ENCODE data around the gene CAMTA1. TPM values are rescaled to one million over a fixed set of nuclear protein-coding genes. Genes with fewer than 3 reads are reported as not detected.

CAMTA1 gene
- total RNA-seq, 1 donor from 2014 or later = 160 TPM

DNA sequence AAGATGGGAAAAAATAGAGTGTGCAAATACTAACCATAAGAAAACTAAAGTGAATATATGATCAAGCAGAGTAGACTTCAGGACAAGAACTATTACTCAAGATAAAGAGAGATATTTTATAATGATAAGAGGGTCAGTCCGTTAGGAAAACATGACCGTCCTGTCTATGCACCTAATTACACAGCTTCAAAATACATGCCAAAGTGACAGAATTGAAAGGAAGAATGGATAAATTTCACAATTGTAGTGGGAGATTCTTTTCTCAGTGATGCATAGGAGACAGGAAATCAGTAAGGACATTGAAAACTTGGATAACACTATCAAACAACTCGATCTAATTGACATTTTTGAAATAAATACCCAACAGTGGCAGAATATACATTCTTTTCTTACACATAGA, 489.0 kb downstream of the CAMTA1 start:
- no peak overlapping the region for H3K4me3 ChIP-seq
- peaks cover 32% of the 10 kb centered on the region for H3K9me3 ChIP-seq (replicated peaks)
- peaks cover 6% of the 10 kb centered on the region for H3K27me3 ChIP-seq (ENCODE audit: low read depth)
- TF ChIP-seq, protein P1, sequence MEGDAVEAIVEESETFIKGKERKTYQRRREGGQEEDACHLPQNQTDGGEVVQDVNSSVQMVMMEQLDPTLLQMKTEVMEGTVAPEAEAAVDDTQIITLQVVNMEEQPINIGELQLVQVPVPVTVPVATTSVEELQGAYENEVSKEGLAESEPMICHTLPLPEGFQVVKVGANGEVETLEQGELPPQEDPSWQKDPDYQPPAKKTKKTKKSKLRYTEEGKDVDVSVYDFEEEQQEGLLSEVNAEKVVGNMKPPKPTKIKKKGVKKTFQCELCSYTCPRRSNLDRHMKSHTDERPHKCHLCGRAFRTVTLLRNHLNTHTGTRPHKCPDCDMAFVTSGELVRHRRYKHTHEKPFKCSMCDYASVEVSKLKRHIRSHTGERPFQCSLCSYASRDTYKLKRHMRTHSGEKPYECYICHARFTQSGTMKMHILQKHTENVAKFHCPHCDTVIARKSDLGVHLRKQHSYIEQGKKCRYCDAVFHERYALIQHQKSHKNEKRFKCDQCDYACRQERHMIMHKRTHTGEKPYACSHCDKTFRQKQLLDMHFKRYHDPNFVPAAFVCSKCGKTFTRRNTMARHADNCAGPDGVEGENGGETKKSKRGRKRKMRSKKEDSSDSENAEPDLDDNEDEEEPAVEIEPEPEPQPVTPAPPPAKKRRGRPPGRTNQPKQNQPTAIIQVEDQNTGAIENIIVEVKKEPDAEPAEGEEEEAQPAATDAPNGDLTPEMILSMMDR (IDR thresholded peaks at IDR 0.05; ENCODE audit: borderline replicate concordance) = no peak
- no peaks in the 10 kb centered on the region for H3K4me1 ChIP-seq
- DNase-seq = no peak
- H3K27ac ChIP-seq (replicated peaks) = no peak overlapping the region
- intact Hi-C loops (cut with micrococcal nuclease) = no loop called here
- H3K36me3 ChIP-seq = no peaks in the 10 kb centered on the region

DNA sequence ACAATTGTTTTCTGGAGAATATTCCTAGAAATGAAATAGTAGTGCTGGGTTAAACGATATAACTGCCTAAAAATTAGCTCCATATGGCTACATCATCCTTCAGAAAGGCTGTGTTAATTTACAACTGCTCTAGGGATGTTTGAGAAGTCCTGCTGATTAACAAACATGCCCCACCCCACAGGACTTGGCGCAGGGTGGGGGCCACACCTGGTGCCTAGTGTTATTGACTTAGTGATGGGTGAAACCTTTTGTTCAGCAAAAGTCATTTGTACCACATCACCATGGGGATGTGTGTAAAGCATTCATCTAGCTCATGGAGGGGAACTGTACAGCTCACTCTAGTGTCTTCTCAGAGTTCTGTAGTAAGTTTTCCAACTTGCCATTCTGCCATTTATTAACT, 492.8 kb downstream of the CAMTA1 start:
- no peak for DNase-seq
- intact Hi-C loops (cut with micrococcal nuclease) = no loop called here
- TF ChIP-seq, protein P1 (IDR thresholded peaks at IDR 0.05; ENCODE audit: borderline replicate concordance) = no peak
- Histone ChIP-seq H3K4me1 (no peaks in the 10 kb centered on the region), H3K4me3 (no peak overlapping the region), H3K9me3 (replicated peaks) (peaks cover 26% of the 10 kb centered on the region), H3K27me3 (ENCODE audit: low read depth) (peaks cover 16% of the 10 kb centered on the region), H3K27ac (replicated peaks) (no peak overlapping the region), H3K36me3 (no peaks in the 10 kb centered on the region)

DNA sequence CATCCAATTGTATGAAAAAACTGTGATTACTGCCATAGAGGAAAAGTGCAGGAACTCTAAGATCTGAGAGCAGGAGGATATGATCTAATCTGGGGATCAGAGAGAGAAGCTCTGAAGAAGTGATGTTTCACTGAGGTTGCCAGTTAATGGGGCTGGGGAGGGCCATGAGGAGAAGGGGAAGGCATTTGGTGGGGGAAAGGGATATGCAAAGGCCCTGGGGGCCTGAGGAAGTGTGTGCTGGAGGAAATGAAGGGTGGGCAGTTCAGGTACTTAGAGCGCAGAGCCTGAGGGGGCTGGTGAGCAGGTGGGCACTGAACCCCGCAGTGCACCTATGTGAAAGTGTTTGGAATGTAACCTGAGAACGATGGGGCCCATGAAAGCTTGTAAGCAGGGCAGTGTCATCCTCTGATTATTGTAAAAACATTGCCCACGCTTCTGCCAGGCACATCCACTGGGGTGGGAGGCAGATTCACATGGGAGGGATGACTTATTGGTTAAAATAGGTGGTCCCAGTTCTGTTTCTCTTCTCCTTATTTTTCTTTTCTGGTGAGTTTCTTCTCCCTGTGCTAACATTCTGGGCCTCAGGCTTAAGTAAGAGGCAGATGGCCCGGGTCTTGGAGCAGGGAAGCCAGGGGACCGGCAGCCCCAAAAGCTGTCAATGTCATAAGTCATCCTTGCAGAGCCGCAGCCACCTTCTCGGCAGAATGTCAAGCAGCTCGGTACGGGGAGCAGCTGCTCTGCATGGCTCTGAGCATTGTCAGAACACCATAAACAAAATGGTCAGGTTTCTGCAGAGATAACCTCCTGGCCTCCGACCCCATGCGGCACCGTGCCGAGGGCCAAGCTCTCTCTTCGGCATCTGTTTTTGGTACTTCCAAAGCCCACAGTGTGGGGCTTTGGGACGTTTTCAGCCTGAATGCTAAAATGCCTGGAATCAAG, 493.8 kb downstream of the CAMTA1 start:
- Histone ChIP-seq H3K9me3 (replicated peaks) (peaks cover 26% of the 10 kb centered on the region), H3K27me3 (ENCODE audit: low read depth) (peaks cover 16% of the 10 kb centered on the region), H3K4me1 (no peaks in the 10 kb centered on the region), H3K36me3 (no peaks in the 10 kb centered on the region), H3K4me3 (no peak overlapping the region), H3K27ac (replicated peaks) (no peak overlapping the region)
- intact Hi-C loops (cut with micrococcal nuclease) = no loop called here
- TF ChIP-seq, protein P1 (IDR thresholded peaks at IDR 0.05; ENCODE audit: borderline replicate concordance) = no peak
- no peak for DNase-seq

DNA sequence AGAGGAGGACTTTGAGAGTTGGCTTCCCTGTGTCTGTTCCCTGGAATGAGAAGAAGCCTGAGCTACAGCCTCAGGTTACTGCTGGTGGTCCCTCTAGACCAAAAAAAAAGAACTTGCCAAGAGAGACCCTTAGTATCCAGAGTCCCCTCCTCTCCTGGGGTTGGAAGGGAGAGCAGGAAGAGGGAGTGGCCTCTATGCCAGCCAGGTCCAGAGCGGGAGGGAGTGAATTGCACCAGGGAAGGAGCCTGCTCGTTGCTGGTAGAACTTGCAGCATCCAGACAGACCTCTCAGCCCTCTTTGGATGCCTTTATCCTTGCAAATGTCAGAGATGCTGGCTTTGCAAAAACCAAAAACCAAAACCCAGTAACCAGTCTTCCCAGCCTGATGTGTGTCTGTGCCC, 494.5 kb downstream of the CAMTA1 start:
- Histone ChIP-seq H3K27ac (replicated peaks) (no peak overlapping the region), H3K36me3 (no peaks in the 10 kb centered on the region), H3K27me3 (ENCODE audit: low read depth) (peaks cover 16% of the 10 kb centered on the region), H3K4me1 (no peaks in the 10 kb centered on the region), H3K9me3 (replicated peaks) (peaks cover 26% of the 10 kb centered on the region), H3K4me3 (no peak overlapping the region)
- no peak for DNase-seq
- intact Hi-C loops (cut with micrococcal nuclease) = no loop called here
- TF ChIP-seq, protein P1 (IDR thresholded peaks at IDR 0.05; ENCODE audit: borderline replicate concordance) = no peak

DNA sequence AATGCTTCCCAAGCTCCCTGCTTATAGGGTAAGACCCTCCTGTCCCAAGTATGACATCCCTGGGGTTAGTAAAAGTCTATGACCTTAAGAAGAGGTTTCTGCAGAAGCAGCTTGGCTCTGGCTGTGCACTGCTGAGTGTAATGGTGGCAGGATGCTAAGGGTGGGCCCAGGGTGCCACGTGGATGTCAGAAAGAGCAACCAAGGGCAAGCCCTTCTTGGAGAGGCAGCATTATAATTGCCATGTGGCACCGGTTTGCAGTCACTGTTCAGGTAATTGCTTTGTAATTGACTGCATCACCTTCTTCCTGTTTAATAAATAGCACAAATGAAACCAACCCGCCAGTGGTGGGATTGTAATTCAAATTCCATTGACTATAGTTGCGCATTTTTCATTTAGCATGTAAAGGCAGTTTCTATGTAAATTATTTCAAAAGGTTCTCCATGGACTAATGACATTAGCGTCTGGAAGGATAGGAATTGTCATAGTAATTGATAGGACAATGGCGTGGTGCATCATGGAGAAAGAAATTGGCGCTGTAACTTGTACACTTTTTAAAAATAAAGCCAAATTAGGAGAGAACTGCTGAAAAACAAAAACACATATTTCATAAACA, 495.2 kb downstream of the CAMTA1 start:
- Histone ChIP-seq H3K9me3 (replicated peaks) (peaks cover 25% of the 10 kb centered on the region), H3K4me1 (no peaks in the 10 kb centered on the region), H3K36me3 (no peaks in the 10 kb centered on the region), H3K4me3 (no peak overlapping the region), H3K27me3 (ENCODE audit: low read depth) (peaks cover 16% of the 10 kb centered on the region), H3K27ac (replicated peaks) (no peak overlapping the region)
- DNase-seq = no peak
- TF ChIP-seq, protein P1 (IDR thresholded peaks at IDR 0.05; ENCODE audit: borderline replicate concordance) = no peak
- intact Hi-C loops (cut with micrococcal nuclease) = no loop called here

All from left ventricle myocardium inferior (tissue), 1 donor.